WTC11 (cell line): ENCODE results near the gene PRKAG2. TPM values are rescaled to one million over a fixed set of nuclear protein-coding genes. Genes with fewer than 3 reads are reported as not detected.

Experiments
- ATAC-seq: fragments of 200-7000 bp; cut with Tn5 transposase; 2 replicates; pipeline ENCODE4 v1.10.0; 2021; ENCODE audit warnings: mild to moderate bottlenecking, moderate library complexity
- CTCF ChIA-PET: fragments of 300-600 bp; sonication (Branson Sonifier 250); formaldehyde crosslinking; loops from one replicate; lab custom pipeline; 2021; ENCODE audit warnings: antibody characterized with exemption; lab: Charles Lee
- POLR2A ChIA-PET: fragments of 350-600 bp; sonication (Branson Sonifier 250); formaldehyde crosslinking; loops from one replicate; lab custom pipeline; 2021; ENCODE audit warnings: antibody characterized with exemption; lab: Charles Lee
- DNase-seq: peaks from one replicate; pipeline ENCODE4 v3.0.0; 2021; ENCODE audit warnings: low spot score
- H3K27ac Mint-ChIP-seq: 2 replicates; pipeline ENCODE4 v1.8.0; 2021; ENCODE audit warnings: mixed read lengths
- H3K27me3 Mint-ChIP-seq: 2 replicates; pipeline ENCODE4 v1.8.0; 2021; ENCODE audit warnings: low read depth, mild to moderate bottlenecking, moderate library complexity, mixed read lengths
- H3K36me3 Mint-ChIP-seq: 2 replicates; pipeline ENCODE4 v1.8.0; 2021; ENCODE audit warnings: mixed read lengths
- H3K4me1 Mint-ChIP-seq: 2 replicates; pipeline ENCODE4 v1.8.0; 2022; ENCODE audit warnings: mixed read lengths
- H3K4me3 Mint-ChIP-seq: 2 replicates; pipeline ENCODE4 v1.8.0; 2021; ENCODE audit warnings: mild to moderate bottlenecking, moderate library complexity, mixed read lengths
- H3K9me3 Mint-ChIP-seq: 2 replicates; pipeline ENCODE4 v1.8.0; 2021; ENCODE audit warnings: mixed read lengths
- FOXJ3 ChIP-seq: sonication (generic); formaldehyde crosslinking; IDR thresholded peaks from 2 replicates; pipeline ENCODE4 v1.9.0; 2021; ENCODE audit warnings: missing genetic modification reagents, mild to moderate bottlenecking, borderline replicate concordance
- FOXP1 ChIP-seq: sonication (generic); formaldehyde crosslinking; IDR thresholded peaks from 2 replicates; pipeline ENCODE4 v1.8.0; 2022; ENCODE audit warnings: missing genetic modification reagents, mild to moderate bottlenecking, moderate library complexity, borderline replicate concordance
- MYBL2 ChIP-seq: sonication (generic); formaldehyde crosslinking; IDR thresholded peaks from 2 replicates; pipeline ENCODE4 v1.8.1; 2023; ENCODE audit warnings: mild to moderate bottlenecking, moderate library complexity, missing genetic modification reagents
- NFE2L1 ChIP-seq: sonication (generic); formaldehyde crosslinking; IDR thresholded peaks from 2 replicates; pipeline ENCODE4 v1.8.1; 2023; ENCODE audit warnings: missing genetic modification reagents
- RELA ChIP-seq: sonication (generic); formaldehyde crosslinking; IDR thresholded peaks from 2 replicates; pipeline ENCODE4 v1.8.1; 2022; ENCODE audit warnings: missing genetic modification reagents, mild to moderate bottlenecking, borderline replicate concordance
- SP1 ChIP-seq: sonication (generic); formaldehyde crosslinking; conservative IDR thresholded peaks from 2 replicates; pipeline ENCODE4 v1.8.1; 2022; ENCODE audit warnings: missing genetic modification reagents
- TCF7 ChIP-seq: sonication (generic); formaldehyde crosslinking; IDR thresholded peaks from 2 replicates; pipeline ENCODE4 v1.8.0; 2022; ENCODE audit warnings: mild to moderate bottlenecking, low read depth, missing genetic modification reagents, moderate library complexity
- ZNF232 ChIP-seq: sonication (generic); formaldehyde crosslinking; IDR thresholded peaks from 2 replicates; pipeline ENCODE4 v1.8.0; 2022; ENCODE audit warnings: mild to moderate bottlenecking, missing genetic modification reagents
- total RNA-seq: library from RNA; stranded (reverse); gene quantifications from 3 replicates; pipeline ENCODE4 v1.2.3, GENCODE V29; 2021
- TF ChIP-seq, protein P1 (sequence below): sonication (generic); formaldehyde crosslinking; IDR thresholded peaks from 2 replicates; pipeline ENCODE4 v1.8.0; 2022; ENCODE audit warnings: mild to moderate bottlenecking, missing genetic modification reagents
- TF ChIP-seq, protein P2 (sequence below): fragments of 250-450 bp; sonication (Bioruptor Pico); IDR thresholded peaks from 2 replicates; pipeline ENCODE4 v2.1.2; 2022; ENCODE audit warnings: mild to moderate bottlenecking, moderate library complexity
- TF ChIP-seq, protein P3 (sequence below): sonication (generic); formaldehyde crosslinking; IDR thresholded peaks from 2 replicates; pipeline ENCODE4 v1.8.1; 2023; ENCODE audit warnings: mild to moderate bottlenecking, missing genetic modification reagents
- TF ChIP-seq, protein P4 (sequence below): fragments of 250-450 bp; sonication (Bioruptor Pico); IDR thresholded peaks from 2 replicates; pipeline ENCODE4 v1.9.0; 2021; ENCODE audit warnings: moderate library complexity, mild to moderate bottlenecking, inconsistent platforms, borderline replicate concordance
- TF ChIP-seq, protein P5 (sequence below): sonication (generic); formaldehyde crosslinking; IDR thresholded peaks from 2 replicates; pipeline ENCODE4 v1.8.1; 2023; ENCODE audit warnings: mild to moderate bottlenecking, missing genetic modification reagents, moderate library complexity
- TF ChIP-seq, protein P6 (sequence below): sonication (generic); formaldehyde crosslinking; IDR thresholded peaks from 2 replicates; pipeline ENCODE4 v1.8.0; 2022; ENCODE audit warnings: missing genetic modification reagents
- TF ChIP-seq, protein P7 (sequence below): sonication (generic); formaldehyde crosslinking; conservative IDR thresholded peaks from 2 replicates; pipeline ENCODE4 v1.8.1; 2023; ENCODE audit warnings: mild to moderate bottlenecking, low read depth, missing genetic modification reagents, moderate library complexity
- TF ChIP-seq, protein P8 (sequence below): sonication (generic); formaldehyde crosslinking; IDR thresholded peaks from 2 replicates; pipeline ENCODE4 v1.8.1; 2022; ENCODE audit warnings: missing genetic modification reagents, borderline replicate concordance

Gene PRKAG2
- total RNA-seq, 1 experiment from 2014 or later, result 20.3 TPM

DNA sequence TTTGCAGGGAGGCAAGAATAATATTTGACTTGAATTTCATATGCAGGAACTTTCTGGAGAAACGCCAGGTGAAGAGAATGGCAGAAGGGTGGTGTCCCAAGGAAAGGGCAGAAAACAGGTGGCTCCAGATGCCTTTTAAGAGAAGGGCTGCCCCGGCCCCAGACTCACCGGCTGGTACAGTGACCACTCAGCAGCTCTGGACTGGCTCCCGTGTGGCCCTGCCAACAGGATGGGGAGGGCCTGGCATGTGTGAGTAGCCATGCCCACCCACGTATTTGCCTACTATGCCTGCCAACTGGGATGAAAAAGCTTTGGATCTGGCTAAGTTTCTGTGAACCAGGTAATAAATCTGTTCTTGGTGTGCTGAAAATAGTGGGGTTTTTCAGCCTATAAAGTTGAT lies 159.5 kb downstream of the PRKAG2 start:
- POLR2A ChIA-PET, result no interaction called here
- CTCF ChIA-PET, result interaction anchor here (1.3 kb wide), 1 partner anchor 10 kb away, joined by 3 read pairs; no protein-coding TSS in a partner anchor
- H3K9me3 Mint-ChIP-seq, result 0 out of 2 replicates have a peak, but pooled peaks cover 3% of the 10 kb centered on the region
- ATAC-seq (no peak), DNase-seq (no peak)
- H3K4me1 Mint-ChIP-seq, result peaks cover 4% of the 10 kb centered on the region
- no peak overlapping the region for H3K4me3 Mint-ChIP-seq
- H3K27me3 Mint-ChIP-seq, result no peaks in the 10 kb centered on the region
- no peak overlapping the region for H3K27ac Mint-ChIP-seq
- TF ChIP-seq, protein P1, sequence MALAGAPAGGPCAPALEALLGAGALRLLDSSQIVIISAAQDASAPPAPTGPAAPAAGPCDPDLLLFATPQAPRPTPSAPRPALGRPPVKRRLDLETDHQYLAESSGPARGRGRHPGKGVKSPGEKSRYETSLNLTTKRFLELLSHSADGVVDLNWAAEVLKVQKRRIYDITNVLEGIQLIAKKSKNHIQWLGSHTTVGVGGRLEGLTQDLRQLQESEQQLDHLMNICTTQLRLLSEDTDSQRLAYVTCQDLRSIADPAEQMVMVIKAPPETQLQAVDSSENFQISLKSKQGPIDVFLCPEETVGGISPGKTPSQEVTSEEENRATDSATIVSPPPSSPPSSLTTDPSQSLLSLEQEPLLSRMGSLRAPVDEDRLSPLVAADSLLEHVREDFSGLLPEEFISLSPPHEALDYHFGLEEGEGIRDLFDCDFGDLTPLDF (CRISPR knock-in tag), result no peak
- TF ChIP-seq, protein P2, sequence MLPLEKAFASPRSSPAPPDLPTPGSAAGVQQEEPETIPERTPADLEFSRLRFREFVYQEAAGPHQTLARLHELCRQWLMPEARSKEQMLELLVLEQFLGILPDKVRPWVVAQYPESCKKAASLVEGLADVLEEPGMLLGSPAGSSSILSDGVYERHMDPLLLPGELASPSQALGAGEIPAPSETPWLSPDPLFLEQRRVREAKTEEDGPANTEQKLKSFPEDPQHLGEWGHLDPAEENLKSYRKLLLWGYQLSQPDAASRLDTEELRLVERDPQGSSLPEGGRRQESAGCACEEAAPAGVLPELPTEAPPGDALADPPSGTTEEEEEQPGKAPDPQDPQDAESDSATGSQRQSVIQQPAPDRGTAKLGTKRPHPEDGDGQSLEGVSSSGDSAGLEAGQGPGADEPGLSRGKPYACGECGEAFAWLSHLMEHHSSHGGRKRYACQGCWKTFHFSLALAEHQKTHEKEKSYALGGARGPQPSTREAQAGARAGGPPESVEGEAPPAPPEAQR (CRISPR knock-in tag), result no peak
- TF ChIP-seq, protein P3, sequence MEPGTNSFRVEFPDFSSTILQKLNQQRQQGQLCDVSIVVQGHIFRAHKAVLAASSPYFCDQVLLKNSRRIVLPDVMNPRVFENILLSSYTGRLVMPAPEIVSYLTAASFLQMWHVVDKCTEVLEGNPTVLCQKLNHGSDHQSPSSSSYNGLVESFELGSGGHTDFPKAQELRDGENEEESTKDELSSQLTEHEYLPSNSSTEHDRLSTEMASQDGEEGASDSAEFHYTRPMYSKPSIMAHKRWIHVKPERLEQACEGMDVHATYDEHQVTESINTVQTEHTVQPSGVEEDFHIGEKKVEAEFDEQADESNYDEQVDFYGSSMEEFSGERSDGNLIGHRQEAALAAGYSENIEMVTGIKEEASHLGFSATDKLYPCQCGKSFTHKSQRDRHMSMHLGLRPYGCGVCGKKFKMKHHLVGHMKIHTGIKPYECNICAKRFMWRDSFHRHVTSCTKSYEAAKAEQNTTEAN, result no peak
- TF ChIP-seq, protein P4, sequence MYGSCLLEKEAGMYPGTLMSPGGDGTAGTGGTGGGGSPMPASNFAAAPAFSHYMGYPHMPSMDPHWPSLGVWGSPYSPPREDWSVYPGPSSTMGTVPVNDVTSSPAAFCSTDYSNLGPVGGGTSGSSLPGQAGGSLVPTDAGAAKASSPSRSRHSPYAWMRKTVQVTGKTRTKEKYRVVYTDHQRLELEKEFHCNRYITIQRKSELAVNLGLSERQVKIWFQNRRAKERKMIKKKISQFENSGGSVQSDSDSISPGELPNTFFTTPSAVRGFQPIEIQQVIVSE (CRISPR knock-in tag), result no peak
- TF ChIP-seq NFE2L1 (CRISPR knock-in tag) (no peak), FOXP1 (CRISPR knock-in tag) (no peak), FOXJ3 (CRISPR knock-in tag) (no peak), MYBL2 (CRISPR knock-in tag) (no peak), ZNF232 (CRISPR knock-in tag) (no peak), SP1 (CRISPR knock-in tag) (no peak), TCF7 (CRISPR knock-in tag) (no peak), RELA (CRISPR knock-in tag) (no peak)
- TF ChIP-seq, protein P5, sequence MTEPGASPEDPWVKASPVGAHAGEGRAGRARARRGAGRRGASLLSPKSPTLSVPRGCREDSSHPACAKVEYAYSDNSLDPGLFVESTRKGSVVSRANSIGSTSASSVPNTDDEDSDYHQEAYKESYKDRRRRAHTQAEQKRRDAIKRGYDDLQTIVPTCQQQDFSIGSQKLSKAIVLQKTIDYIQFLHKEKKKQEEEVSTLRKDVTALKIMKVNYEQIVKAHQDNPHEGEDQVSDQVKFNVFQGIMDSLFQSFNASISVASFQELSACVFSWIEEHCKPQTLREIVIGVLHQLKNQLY, result no peak
- TF ChIP-seq, protein P6, sequence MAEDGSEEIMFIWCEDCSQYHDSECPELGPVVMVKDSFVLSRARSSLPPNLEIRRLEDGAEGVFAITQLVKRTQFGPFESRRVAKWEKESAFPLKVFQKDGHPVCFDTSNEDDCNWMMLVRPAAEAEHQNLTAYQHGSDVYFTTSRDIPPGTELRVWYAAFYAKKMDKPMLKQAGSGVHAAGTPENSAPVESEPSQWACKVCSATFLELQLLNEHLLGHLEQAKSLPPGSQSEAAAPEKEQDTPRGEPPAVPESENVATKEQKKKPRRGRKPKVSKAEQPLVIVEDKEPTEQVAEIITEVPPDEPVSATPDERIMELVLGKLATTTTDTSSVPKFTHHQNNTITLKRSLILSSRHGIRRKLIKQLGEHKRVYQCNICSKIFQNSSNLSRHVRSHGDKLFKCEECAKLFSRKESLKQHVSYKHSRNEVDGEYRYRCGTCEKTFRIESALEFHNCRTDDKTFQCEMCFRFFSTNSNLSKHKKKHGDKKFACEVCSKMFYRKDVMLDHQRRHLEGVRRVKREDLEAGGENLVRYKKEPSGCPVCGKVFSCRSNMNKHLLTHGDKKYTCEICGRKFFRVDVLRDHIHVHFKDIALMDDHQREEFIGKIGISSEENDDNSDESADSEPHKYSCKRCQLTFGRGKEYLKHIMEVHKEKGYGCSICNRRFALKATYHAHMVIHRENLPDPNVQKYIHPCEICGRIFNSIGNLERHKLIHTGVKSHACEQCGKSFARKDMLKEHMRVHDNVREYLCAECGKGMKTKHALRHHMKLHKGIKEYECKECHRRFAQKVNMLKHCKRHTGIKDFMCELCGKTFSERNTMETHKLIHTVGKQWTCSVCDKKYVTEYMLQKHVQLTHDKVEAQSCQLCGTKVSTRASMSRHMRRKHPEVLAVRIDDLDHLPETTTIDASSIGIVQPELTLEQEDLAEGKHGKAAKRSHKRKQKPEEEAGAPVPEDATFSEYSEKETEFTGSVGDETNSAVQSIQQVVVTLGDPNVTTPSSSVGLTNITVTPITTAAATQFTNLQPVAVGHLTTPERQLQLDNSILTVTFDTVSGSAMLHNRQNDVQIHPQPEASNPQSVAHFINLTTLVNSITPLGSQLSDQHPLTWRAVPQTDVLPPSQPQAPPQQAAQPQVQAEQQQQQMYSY (CRISPR knock-in tag), result no peak
- TF ChIP-seq, protein P7, sequence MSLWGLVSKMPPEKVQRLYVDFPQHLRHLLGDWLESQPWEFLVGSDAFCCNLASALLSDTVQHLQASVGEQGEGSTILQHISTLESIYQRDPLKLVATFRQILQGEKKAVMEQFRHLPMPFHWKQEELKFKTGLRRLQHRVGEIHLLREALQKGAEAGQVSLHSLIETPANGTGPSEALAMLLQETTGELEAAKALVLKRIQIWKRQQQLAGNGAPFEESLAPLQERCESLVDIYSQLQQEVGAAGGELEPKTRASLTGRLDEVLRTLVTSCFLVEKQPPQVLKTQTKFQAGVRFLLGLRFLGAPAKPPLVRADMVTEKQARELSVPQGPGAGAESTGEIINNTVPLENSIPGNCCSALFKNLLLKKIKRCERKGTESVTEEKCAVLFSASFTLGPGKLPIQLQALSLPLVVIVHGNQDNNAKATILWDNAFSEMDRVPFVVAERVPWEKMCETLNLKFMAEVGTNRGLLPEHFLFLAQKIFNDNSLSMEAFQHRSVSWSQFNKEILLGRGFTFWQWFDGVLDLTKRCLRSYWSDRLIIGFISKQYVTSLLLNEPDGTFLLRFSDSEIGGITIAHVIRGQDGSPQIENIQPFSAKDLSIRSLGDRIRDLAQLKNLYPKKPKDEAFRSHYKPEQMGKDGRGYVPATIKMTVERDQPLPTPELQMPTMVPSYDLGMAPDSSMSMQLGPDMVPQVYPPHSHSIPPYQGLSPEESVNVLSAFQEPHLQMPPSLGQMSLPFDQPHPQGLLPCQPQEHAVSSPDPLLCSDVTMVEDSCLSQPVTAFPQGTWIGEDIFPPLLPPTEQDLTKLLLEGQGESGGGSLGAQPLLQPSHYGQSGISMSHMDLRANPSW, result no peak
- TF ChIP-seq, protein P8, sequence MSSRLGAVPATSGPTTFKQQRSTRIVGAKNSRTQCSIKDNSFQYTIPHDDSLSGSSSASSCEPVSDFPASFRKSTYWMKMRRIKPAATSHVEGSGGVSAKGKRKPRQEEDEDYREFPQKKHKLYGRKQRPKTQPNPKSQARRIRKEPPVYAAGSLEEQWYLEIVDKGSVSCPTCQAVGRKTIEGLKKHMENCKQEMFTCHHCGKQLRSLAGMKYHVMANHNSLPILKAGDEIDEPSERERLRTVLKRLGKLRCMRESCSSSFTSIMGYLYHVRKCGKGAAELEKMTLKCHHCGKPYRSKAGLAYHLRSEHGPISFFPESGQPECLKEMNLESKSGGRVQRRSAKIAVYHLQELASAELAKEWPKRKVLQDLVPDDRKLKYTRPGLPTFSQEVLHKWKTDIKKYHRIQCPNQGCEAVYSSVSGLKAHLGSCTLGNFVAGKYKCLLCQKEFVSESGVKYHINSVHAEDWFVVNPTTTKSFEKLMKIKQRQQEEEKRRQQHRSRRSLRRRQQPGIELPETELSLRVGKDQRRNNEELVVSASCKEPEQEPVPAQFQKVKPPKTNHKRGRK, result no peak
- no peaks in the 10 kb centered on the region for H3K36me3 Mint-ChIP-seq
